ENCODE measurements around the gene AKR7A2. TPM values are rescaled to one million over a fixed set of nuclear protein-coding genes. Genes with fewer than 3 reads are reported as not detected.

AKR7A2 gene
- total and polyA plus RNA-seq, 9 of the 15 experiments (the other 6 are each of a cell fraction or from before 2014, with no cell fraction given), result 2.0 to 78.4 (median 49.4) TPM

DNA sequence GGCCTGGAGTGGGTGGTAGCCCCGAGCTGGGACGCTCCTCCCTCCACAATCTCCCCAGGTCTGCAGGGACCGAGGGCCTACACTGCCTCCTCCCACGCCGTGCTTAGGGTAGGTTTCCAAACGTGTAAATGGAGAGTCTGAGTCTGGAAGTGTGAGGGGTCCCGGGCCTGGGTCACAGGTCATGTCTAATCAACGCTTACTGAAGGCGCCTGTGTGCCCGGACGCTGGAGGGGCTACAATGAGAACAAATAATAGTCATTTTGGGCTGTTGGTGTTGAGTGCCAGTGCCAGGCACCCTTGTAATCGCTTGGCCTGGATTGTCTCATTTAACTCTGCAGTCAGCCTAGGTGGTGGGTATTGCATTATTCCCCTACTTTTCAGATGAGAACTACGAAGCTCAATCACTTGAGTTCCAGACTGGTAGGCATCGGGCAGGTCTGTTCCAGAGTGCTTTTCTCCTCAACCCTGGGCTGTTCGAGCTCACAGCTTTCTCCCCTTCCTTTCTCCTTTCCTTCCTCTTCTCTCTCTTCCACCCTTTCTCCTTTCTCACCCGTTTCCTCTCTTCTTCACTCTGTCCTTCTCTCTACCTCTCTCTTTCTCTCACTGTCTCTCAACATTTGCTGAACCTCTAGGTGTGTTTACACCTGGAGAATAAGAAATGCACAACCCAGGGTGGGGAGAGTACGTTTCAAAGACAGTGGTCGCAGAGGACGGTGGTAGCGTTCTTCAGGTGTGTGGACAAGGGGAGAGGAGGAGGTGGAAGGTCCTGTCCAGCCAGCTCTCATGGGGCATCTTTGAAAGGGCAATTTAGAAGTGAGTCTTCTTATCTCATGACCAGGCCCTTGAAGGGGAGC, 1.1 kb upstream of the AKR7A2 start (continued):
- TF ChIP-seq, protein P1, sequence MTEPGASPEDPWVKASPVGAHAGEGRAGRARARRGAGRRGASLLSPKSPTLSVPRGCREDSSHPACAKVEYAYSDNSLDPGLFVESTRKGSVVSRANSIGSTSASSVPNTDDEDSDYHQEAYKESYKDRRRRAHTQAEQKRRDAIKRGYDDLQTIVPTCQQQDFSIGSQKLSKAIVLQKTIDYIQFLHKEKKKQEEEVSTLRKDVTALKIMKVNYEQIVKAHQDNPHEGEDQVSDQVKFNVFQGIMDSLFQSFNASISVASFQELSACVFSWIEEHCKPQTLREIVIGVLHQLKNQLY (CRISPR knock-in tag; conservative IDR thresholded peaks at IDR 0.05), result no peak
- TF ChIP-seq RERE (CRISPR knock-in tag; IDR thresholded peaks at IDR 0.05; ENCODE audit: borderline replicate concordance) (no peak), SRSF1 (IDR thresholded peaks at IDR 0.05; ENCODE audit: low read depth, low read length) (no peak), L3MBTL2 (IDR thresholded peaks at IDR 0.05) (no peak; the same call in 1 of the 2 replicates), GABPB1 (CRISPR knock-in tag; IDR thresholded peaks at IDR 0.05) (no peak), TRIM24 (IDR thresholded peaks at IDR 0.05) (0 out of 4 replicates have a peak, but pooled peaks of 1 of the 2 experiments have one; percentile 6), FOXP1 (CRISPR knock-in tag; IDR thresholded peaks at IDR 0.05) (no peak), PPARD (CRISPR knock-in tag; IDR thresholded peaks at IDR 0.05) (no peak), ZNF717 (CRISPR knock-in tag; IDR thresholded peaks at IDR 0.05) (no peak), ZNF766 (CRISPR knock-in tag; conservative IDR thresholded peaks at IDR 0.05) (no peak; the same call in 1 of the 2 replicates), RREB1 (CRISPR knock-in tag; IDR thresholded peaks at IDR 0.05) (no peak), ZFP30 (CRISPR knock-in tag; IDR thresholded peaks at IDR 0.05; ENCODE audit: borderline replicate concordance) (no peak), CREB1 (IDR thresholded peaks at IDR 0.05) (no peak), CREB1 (CRISPR knock-in tag; IDR thresholded peaks at IDR 0.05) (no peak), C11orf30 (IDR thresholded peaks at IDR 0.05; ENCODE audit: low read depth) (no peak)

Data from K562 (cell line).